Smooth muscle cell of trachea (primary cell): ENCODE measurements around the gene LRRFIP1. TPM values are rescaled to one million over a fixed set of nuclear protein-coding genes. Genes with fewer than 3 reads are reported as not detected.

Source experiments
- total RNA-seq: library from RNA; depleted of rRNA; stranded (reverse); fragments of >200 nt; gene quantifications from 2 replicates; pipeline ENCODE4 v1.2.1, GENCODE V29; 2014

Gene LRRFIP1
- total RNA-seq: 82.0 and 92.2 TPM in 2 replicates

GRCh38 chr2:237627441-237628246, at the start of gene LRRFIP1:
Gene LRRFIP1, plus strand, starts transcription at chr2:237627587. Its CDS starts 58 bp downstream, at chr2:237627645.

GRCh38 chr2:237590272-237591140, 36.9 kb upstream of the LRRFIP1 start, which contains the start of gene RAB17:
Gene RAB17, minus strand, starts transcription at chr2:237590734. Its CDS starts 4,580 bp downstream, at chr2:237586154.

GRCh38 chr2:237798236-237799059, 171.1 kb downstream of the LRRFIP1 start, which contains the start of gene RBM44:
Gene RBM44, plus strand, starts transcription at chr2:237798779. Its CDS starts 14,831 bp downstream, at chr2:237813610.

Other genes with a start within 250 kb of the LRRFIP1 start
- gene COL6A3, start 213.4 kb upstream of the LRRFIP1 start, total RNA-seq: 2,183 and 3,095 TPM in 2 replicates
- gene MLPH, start 140.3 kb upstream of the LRRFIP1 start, total RNA-seq: 3.1 and 18.0 TPM in 2 replicates
- gene PRLH, start 61.0 kb upstream of the LRRFIP1 start, total RNA-seq: not detected in 2 replicates
- 0.83 TPM in 1 of 2 replicates, not detected in the other for gene RAB17, start 36.9 kb upstream of the LRRFIP1 start, total RNA-seq
- 0.17 and 0.58 TPM in 2 replicates for gene RBM44, start 171.2 kb downstream of the LRRFIP1 start, total RNA-seq
- gene RAMP1, start 232.0 kb downstream of the LRRFIP1 start, total RNA-seq: 0.58 and 2.6 TPM in 2 replicates